Astrocyte of the cerebellum (primary cell): ENCODE data around the gene NCAPG.
"Not testable (repeated sequence)": the region's sequence is repeated elsewhere in the genome, so short reads cannot be mapped to it uniquely, and the experiment has no call there.

Experiments
- DNase-seq: peaks from one replicate; pipeline ENCODE4 v3.0.0-alpha.2; 2011; ENCODE audit warnings: low read depth
- H3K4me3 ChIP-seq: 2 replicates; pipeline ENCODE4 v1.5.1; 2011; ENCODE audit warnings: mild to moderate bottlenecking, low read depth, low read length, moderate library complexity
- in situ Hi-C: cut with HindIII; loops from 2 replicates; pipeline ENCODE4 v1.10.0; 2017; ENCODE audit warnings: low sequenced_read_pairs
- TF ChIP-seq, protein P1 (sequence below): IDR thresholded peaks from 2 replicates; pipeline ENCODE4 v1.5.1; 2012; ENCODE audit warnings: low read length, low read depth, moderate library complexity, mild to moderate bottlenecking; ENCODE audit errors: missing control alignments

Gene NCAPG

GRCh38 chr4:17823871-17824669 lies 13.3 kb downstream of the NCAPG start:
- TF ChIP-seq, protein P1, sequence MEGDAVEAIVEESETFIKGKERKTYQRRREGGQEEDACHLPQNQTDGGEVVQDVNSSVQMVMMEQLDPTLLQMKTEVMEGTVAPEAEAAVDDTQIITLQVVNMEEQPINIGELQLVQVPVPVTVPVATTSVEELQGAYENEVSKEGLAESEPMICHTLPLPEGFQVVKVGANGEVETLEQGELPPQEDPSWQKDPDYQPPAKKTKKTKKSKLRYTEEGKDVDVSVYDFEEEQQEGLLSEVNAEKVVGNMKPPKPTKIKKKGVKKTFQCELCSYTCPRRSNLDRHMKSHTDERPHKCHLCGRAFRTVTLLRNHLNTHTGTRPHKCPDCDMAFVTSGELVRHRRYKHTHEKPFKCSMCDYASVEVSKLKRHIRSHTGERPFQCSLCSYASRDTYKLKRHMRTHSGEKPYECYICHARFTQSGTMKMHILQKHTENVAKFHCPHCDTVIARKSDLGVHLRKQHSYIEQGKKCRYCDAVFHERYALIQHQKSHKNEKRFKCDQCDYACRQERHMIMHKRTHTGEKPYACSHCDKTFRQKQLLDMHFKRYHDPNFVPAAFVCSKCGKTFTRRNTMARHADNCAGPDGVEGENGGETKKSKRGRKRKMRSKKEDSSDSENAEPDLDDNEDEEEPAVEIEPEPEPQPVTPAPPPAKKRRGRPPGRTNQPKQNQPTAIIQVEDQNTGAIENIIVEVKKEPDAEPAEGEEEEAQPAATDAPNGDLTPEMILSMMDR, result no peak
- in situ Hi-C loops, result no loop called here
- no peak overlapping the region for H3K4me3 ChIP-seq
- DNase-seq, result no peak

- TF ChIP-seq, protein P1, result no peak
- in situ Hi-C loops, result no loop called here
- DNase-seq, result no peak
- no peak overlapping the region for H3K4me3 ChIP-seq
Measured at GRCh38 chr4:17846266-17846665, 35.5 kb downstream of the NCAPG start.

DNA sequence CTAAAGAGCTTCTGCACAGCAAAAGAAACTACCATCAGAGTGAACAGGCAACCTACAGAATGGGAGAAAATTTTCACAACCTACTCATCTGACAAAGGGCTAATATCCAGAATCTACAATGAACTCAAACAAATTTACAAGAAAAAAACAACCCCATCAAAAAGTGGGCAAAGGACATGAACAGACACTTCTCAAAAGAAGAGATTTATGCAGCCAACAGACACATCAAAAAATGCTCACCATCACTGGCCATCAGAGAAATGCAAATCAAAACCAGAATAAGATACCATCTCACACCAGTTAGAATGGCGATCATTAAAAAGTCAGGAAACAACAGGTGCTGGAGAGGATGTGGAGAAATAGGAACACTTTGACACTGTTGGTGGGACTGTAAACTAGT lies 39.5 kb downstream of the NCAPG start:
- DNase-seq, H3K4me3 ChIP-seq, in situ Hi-C loops: not testable (repeated sequence)

GRCh38 chr4:17851959-17852358 lies 41.2 kb downstream of the NCAPG start:
- in situ Hi-C loops, result no loop called here
- H3K4me3 ChIP-seq, result no peak overlapping the region
- DNase-seq, result no peak
- TF ChIP-seq, protein P1, result no peak

DNA sequence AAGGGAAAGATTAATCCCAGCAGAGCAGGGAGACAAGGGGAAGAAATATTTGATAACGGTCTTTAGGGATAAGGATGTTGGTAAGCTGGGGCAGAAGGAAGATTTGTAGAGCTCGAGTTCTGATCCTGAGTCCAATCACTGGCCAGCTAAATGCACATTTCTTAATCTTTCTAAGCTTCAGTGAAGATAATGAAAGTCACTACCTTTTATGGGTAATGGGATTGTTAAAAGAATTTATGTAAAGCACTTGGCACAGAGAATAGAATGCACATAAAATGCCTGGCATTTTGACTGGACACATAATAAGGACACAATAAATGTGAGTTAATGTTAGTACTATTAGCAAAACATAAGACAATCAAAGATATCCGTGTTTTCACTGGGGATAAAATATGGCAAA lies 43.3 kb downstream of the NCAPG start:
- TF ChIP-seq, protein P1, result no peak
- DNase-seq, result no peak
- no peak overlapping the region for H3K4me3 ChIP-seq
- in situ Hi-C loops, result no loop called here

- DNase-seq, result no peak
- TF ChIP-seq, protein P1, result no peak
- in situ Hi-C loops, result no loop called here
- H3K4me3 ChIP-seq, result no peak overlapping the region
Measured at GRCh38 chr4:17859793-17860406, 49.1 kb downstream of the NCAPG start.

GRCh38 chr4:17861906-17862305 lies 51.1 kb downstream of the NCAPG start:
- H3K4me3 ChIP-seq, in situ Hi-C loops, DNase-seq: not testable (repeated sequence)
